Measurements from ENCODE around the gene NUP62. TPM values are rescaled to one million over a fixed set of nuclear protein-coding genes. Genes with fewer than 3 reads are reported as not detected.
"Not testable (repeated sequence)": the region's sequence is repeated elsewhere in the genome, so short reads cannot be mapped to it uniquely, and the experiment has no call there.

Gene NUP62
- total RNA-seq, 2 donors from 2014 or later: 44.4 to 76.9 TPM

DNA sequence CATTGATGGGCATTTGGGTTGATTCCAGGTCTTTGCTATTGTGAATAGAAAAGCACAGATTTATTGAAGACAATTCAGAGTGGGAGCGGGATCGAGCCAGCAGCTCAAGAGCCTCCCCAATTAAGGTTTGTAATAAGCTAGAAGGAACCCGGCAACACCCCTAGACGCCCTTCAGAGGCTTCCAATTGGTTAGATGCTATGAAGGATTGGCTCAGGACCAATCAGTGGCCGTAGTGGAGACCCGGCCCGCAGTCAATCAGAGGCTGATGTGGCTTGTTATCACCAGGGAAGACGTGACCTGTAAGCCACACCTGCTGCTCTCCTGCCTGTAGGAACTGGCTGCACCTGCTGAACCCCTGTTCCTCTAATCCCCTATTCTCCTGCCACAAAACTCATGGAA lies 17.1 kb upstream of the NUP62 start:
- Histone ChIP-seq H3K27me3 (replicated peaks; ENCODE audit: insufficient read depth) (no peaks in the 10 kb centered on the region), H3K4me1 (replicated peaks) (no peaks in the 10 kb centered on the region), H3K9me3 (no peaks in the 10 kb centered on the region), H3K27ac (no peak overlapping the region), H3K4me3 (no peak overlapping the region), H3K36me3 (no peaks in the 10 kb centered on the region)
- intact Hi-C loops (cut with DNase I): no loop called here
- no peak for DNase-seq (ENCODE audit: low spot score)
- TF ChIP-seq POLR2A (IDR thresholded peaks at IDR 0.05) (no peak), POLR2AphosphoS5 (IDR thresholded peaks at IDR 0.05) (no peak)
- TF ChIP-seq, protein P1, sequence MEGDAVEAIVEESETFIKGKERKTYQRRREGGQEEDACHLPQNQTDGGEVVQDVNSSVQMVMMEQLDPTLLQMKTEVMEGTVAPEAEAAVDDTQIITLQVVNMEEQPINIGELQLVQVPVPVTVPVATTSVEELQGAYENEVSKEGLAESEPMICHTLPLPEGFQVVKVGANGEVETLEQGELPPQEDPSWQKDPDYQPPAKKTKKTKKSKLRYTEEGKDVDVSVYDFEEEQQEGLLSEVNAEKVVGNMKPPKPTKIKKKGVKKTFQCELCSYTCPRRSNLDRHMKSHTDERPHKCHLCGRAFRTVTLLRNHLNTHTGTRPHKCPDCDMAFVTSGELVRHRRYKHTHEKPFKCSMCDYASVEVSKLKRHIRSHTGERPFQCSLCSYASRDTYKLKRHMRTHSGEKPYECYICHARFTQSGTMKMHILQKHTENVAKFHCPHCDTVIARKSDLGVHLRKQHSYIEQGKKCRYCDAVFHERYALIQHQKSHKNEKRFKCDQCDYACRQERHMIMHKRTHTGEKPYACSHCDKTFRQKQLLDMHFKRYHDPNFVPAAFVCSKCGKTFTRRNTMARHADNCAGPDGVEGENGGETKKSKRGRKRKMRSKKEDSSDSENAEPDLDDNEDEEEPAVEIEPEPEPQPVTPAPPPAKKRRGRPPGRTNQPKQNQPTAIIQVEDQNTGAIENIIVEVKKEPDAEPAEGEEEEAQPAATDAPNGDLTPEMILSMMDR (IDR thresholded peaks at IDR 0.05): no peak
- WGBS: 79% methylated on average over 8 of the region's 8 CpGs

DNA sequence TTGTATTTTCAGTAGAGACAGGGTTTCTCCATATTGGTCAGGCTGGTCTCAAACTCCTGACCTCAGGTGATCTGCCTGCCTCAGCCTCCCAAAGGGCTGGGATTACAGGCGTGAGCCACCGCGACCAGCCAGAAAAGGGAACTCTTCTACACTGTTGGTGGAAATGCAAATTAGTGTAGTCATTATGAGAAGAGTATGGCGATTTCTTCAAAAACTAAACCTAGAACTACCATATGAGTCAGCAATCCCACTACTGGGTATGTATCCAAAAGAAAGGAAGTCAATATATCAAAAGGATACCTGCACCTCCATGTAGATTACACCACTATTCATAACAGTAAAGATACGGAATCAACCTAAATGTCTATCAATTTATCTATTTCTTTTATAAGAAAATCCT lies 15.3 kb upstream of the NUP62 start:
- H3K4me3 ChIP-seq; DNase-seq (ENCODE audit: low spot score); H3K4me1 ChIP-seq (replicated peaks); intact Hi-C loops (cut with DNase I); H3K9me3 ChIP-seq; H3K27ac ChIP-seq; H3K36me3 ChIP-seq; H3K27me3 ChIP-seq (replicated peaks; ENCODE audit: insufficient read depth): not testable (repeated sequence)
- 88% methylated on average over 5 of the region's 5 CpGs for WGBS

GRCh38 chr19:49940482-49940791 lies 11.1 kb upstream of the NUP62 start:
- Histone ChIP-seq H3K4me3 (no peak overlapping the region), H3K27ac (no peak overlapping the region), H3K9me3 (no peaks in the 10 kb centered on the region), H3K4me1 (replicated peaks) (peaks cover 3% of the 10 kb centered on the region), H3K36me3 (no peaks in the 10 kb centered on the region), H3K27me3 (replicated peaks; ENCODE audit: insufficient read depth) (no peaks in the 10 kb centered on the region)
- intact Hi-C loops (cut with DNase I): no loop called here
- no peak for DNase-seq (ENCODE audit: low spot score)
- TF ChIP-seq POLR2AphosphoS5 (IDR thresholded peaks at IDR 0.05) (no peak), POLR2A (IDR thresholded peaks at IDR 0.05) (no peak)
- TF ChIP-seq, protein P1 (IDR thresholded peaks at IDR 0.05): no peak
- WGBS: 90% methylated on average over 5 of the region's 5 CpGs

GRCh38 chr19:49939721-49940481 lies 10.6 kb upstream of the NUP62 start:
- 67% methylated on average over 7 of the region's 7 CpGs for WGBS
- Histone ChIP-seq H3K9me3 (no peaks in the 10 kb centered on the region), H3K4me3 (no peak overlapping the region), H3K27me3 (replicated peaks; ENCODE audit: insufficient read depth) (no peaks in the 10 kb centered on the region), H3K27ac (no peak overlapping the region), H3K4me1 (replicated peaks) (peaks cover 3% of the 10 kb centered on the region), H3K36me3 (no peaks in the 10 kb centered on the region)
- DNase-seq (ENCODE audit: low spot score): no peak
- intact Hi-C loops (cut with DNase I): loop anchor here (10.0 kb wide), 2 partner anchors 85 to 195 kb away; partner anchors contain the start of genes VRK3 and ZNF473
- no peak for TF ChIP-seq POLR2AphosphoS5 (IDR thresholded peaks at IDR 0.05)
- TF ChIP-seq POLR2A (IDR thresholded peaks at IDR 0.05): no peak
- TF ChIP-seq, protein P1 (IDR thresholded peaks at IDR 0.05): no peak

DNA sequence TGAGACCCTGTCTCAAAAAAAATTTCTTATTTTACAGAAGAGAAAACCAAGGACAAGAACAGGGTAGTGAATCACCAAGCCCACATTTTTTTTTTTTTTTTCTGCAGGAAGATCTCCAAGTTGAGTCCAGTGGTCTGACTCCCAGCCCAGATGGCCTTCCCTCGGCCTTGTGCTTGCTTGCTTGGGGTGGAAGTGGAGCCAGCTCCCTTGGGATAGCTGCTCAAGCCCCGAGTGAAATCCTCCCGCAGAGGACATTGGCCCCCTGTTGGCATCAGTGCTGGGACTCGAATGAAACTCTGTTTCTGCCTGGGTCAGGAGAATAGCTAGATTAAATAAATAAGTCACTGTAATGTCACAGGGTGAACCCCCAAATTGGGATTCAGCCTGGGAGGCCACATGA lies 9.4 kb upstream of the NUP62 start:
- no peak for TF ChIP-seq POLR2AphosphoS5 (IDR thresholded peaks at IDR 0.05)
- TF ChIP-seq, protein P1 (IDR thresholded peaks at IDR 0.05): no peak
- no peak for TF ChIP-seq POLR2A (IDR thresholded peaks at IDR 0.05)
- DNase-seq (ENCODE audit: low spot score): no peak
- intact Hi-C loops (cut with DNase I): loop anchor here (10.0 kb wide), 2 partner anchors 86 to 196 kb away; partner anchors contain the start of genes VRK3 and ZNF473
- Histone ChIP-seq H3K9me3 (no peaks in the 10 kb centered on the region), H3K36me3 (no peaks in the 10 kb centered on the region), H3K4me3 (no peak overlapping the region), H3K27ac (no peak overlapping the region), H3K4me1 (replicated peaks) (peaks cover 3% of the 10 kb centered on the region), H3K27me3 (replicated peaks; ENCODE audit: insufficient read depth) (no peaks in the 10 kb centered on the region)
- 81% methylated on average over 4 of the region's 4 CpGs for WGBS

Measured in prostate gland (tissue), 2 donors.